Activated CD8-positive, alpha-beta memory T cell treated with anti-CD3 and anti-CD28 coated beads for 24 hours (primary cell): ENCODE results near the gene TSPAN33.
A peak's percentile ranks its signal among the peaks of the same experiment; 100 is the strongest.
"Not testable (repeated sequence)": the region's sequence is repeated elsewhere in the genome, so short reads cannot be mapped to it uniquely, and the experiment has no call there.

Experiments
- DNase-seq: peaks from one replicate; pipeline ENCODE4 v3.0.0-alpha.2; 2020

Gene TSPAN33

GRCh38 chr7:129209067-129209926, 64.8 kb downstream of the TSPAN33 start:
- DNase-seq, result no peak

GRCh38 chr7:129210256-129210988, 65.9 kb downstream of the TSPAN33 start:
- DNase-seq, result peak; percentile 91

- no peak for DNase-seq
Observed at GRCh38 chr7:129210989-129211312, 66.4 kb downstream of the TSPAN33 start.

GRCh38 chr7:129212126-129212525, 67.6 kb downstream of the TSPAN33 start:
- DNase-seq, result no peak

GRCh38 chr7:129212596-129212995, 68.1 kb downstream of the TSPAN33 start:
- no peak for DNase-seq

- no peak for DNase-seq
Observed at GRCh38 chr7:129213828-129214227, 69.3 kb downstream of the TSPAN33 start.

GRCh38 chr7:129215691-129216090, 71.2 kb downstream of the TSPAN33 start:
- not testable (repeated sequence) for DNase-seq

GRCh38 chr7:129216101-129216715, 71.7 kb downstream of the TSPAN33 start:
- not testable (repeated sequence) for DNase-seq

GRCh38 chr7:129216821-129217416, 72.4 kb downstream of the TSPAN33 start:
- not testable (repeated sequence) for DNase-seq

GRCh38 chr7:129218514-129219062, 74.1 kb downstream of the TSPAN33 start:
- DNase-seq, result peak; percentile 89

GRCh38 chr7:129219166-129219565, 74.7 kb downstream of the TSPAN33 start:
- peak; percentile 43 for DNase-seq
